ENCODE data around the gene CARD19. TPM values are rescaled to one million over a fixed set of nuclear protein-coding genes. Genes with fewer than 3 reads are reported as not detected.

Gene CARD19
- total RNA-seq, 4 donors from 2014 or later = 53.4 to 93.6 (median 60.7) TPM

- DNase-seq (ENCODE audit: low spot score in 2 of 2) = no peak
- TF ChIP-seq EP300 (IDR thresholded peaks at IDR 0.05) (no peak), POLR2A (IDR thresholded peaks at IDR 0.05) (no peak), CTCF (IDR thresholded peaks at IDR 0.05) (no peak)
- peak overlapping the region in 2 of 4 donors; percentile 70 to 97 for H3K4me3 ChIP-seq
- peaks cover 0 to 92% (median 67%) of the 10 kb centered on the region in 4 donors for H3K4me1 ChIP-seq
- peak overlapping the region; percentile 37 to 98 (median 96) for H3K27ac ChIP-seq
- 65 to 89% methylated on average over 12 to 13 of the region's 13 CpGs for WGBS, 2 donors
- H3K27me3 ChIP-seq = no peaks in the 10 kb centered on the region
- H3K36me3 ChIP-seq = no peaks in the 10 kb centered on the region
- no peaks in the 10 kb centered on the region for H3K9me3 ChIP-seq
These were observed 35.7 kb downstream of the CARD19 start for GRCh38 chr9:93131599-93132286.

GRCh38 chr9:93132287-93132927 is 36.4 kb downstream of the CARD19 start:
- TF ChIP-seq EP300 (IDR thresholded peaks at IDR 0.05) (peak in 1 of 2 donors; percentile 12), POLR2A (IDR thresholded peaks at IDR 0.05) (no peak)
- Histone ChIP-seq H3K4me1 (peaks cover 0 to 86% (median 60%) of the 10 kb centered on the region in 4 donors), H3K36me3 (no peaks in the 10 kb centered on the region), H3K27ac (peak overlapping the region; percentile 92 to 98 (median 96)), H3K9me3 (no peaks in the 10 kb centered on the region), H3K4me3 (peak overlapping the region; percentile 69 to 97 (median 70)), H3K27me3 (no peaks in the 10 kb centered on the region)
- 16 to 17% methylated on average over 11 to 12 of the region's 12 CpGs for WGBS, 2 donors
- peak; percentile 63 to 70 for DNase-seq (ENCODE audit: low spot score in 2 of 2)

GRCh38 chr9:93132946-93133680 is 37.1 kb downstream of the CARD19 start:
- WGBS, 2 donors = 13 to 22% methylated on average over 17 to 21 of the region's 21 CpGs
- H3K9me3 ChIP-seq = no peaks in the 10 kb centered on the region
- H3K36me3 ChIP-seq = no peaks in the 10 kb centered on the region
- no peak for TF ChIP-seq EP300 (IDR thresholded peaks at IDR 0.05)
- TF ChIP-seq CTCF (IDR thresholded peaks at IDR 0.05) = no peak
- TF ChIP-seq POLR2A (IDR thresholded peaks at IDR 0.05) = no peak
- H3K27me3 ChIP-seq = no peaks in the 10 kb centered on the region
- peak overlapping the region; percentile 69 to 97 (median 70) for H3K4me3 ChIP-seq
- H3K4me1 ChIP-seq = peaks cover 0 to 79% (median 53%) of the 10 kb centered on the region in 4 donors
- DNase-seq (ENCODE audit: low spot score in 2 of 2) = no peak
- peak overlapping the region; percentile 92 to 98 (median 96) for H3K27ac ChIP-seq

GRCh38 chr9:93133681-93134014 is 37.6 kb downstream of the CARD19 start:
- Histone ChIP-seq H3K27ac (peak overlapping the region; percentile 92 to 98 (median 96)), H3K4me1 (peaks cover 0 to 73% (median 49%) of the 10 kb centered on the region in 4 donors)
- WGBS, 2 donors = 0% methylated on average over 30 of the region's 34 CpGs; no CpG with 5 or more reads in 1 of the 2 donors

More at GRCh38 chr9:93133681-93134014, 37.6 kb downstream of the CARD19 start:
- no peaks in the 10 kb centered on the region for H3K27me3 ChIP-seq
- H3K36me3 ChIP-seq = no peaks in the 10 kb centered on the region
- DNase-seq (ENCODE audit: low spot score in 2 of 2) = peak; percentile 68 to 72
- TF ChIP-seq EP300 (IDR thresholded peaks at IDR 0.05) (peak in 1 of 2 donors; percentile 59), CTCF (IDR thresholded peaks at IDR 0.05) (no peak), POLR2A (IDR thresholded peaks at IDR 0.05) (no peak)
- peak overlapping the region; percentile 69 to 97 (median 70) for H3K4me3 ChIP-seq
- peaks cover 0 to 5% (median 0%) of the 10 kb centered on the region in 4 donors for H3K9me3 ChIP-seq
